ENCODE results near the gene IL3RA.
"Not testable (repeated sequence)": the region's sequence is repeated elsewhere in the genome, so short reads cannot be mapped to it uniquely, and the experiment has no call there.

Gene IL3RA

GRCh38 chrX:1330605-1331004, 6.0 kb upstream of the IL3RA start:
- DNase-seq (ENCODE audit: low read depth) = no peak

GRCh38 chrX:1332433-1332832, 4.2 kb upstream of the IL3RA start:
- DNase-seq (ENCODE audit: low read depth) = not testable (repeated sequence)

GRCh38 chrX:1334854-1335253, 1.7 kb upstream of the IL3RA start:
- no peak for DNase-seq (ENCODE audit: low read depth)

- no peak for DNase-seq (ENCODE audit: low read depth)
Observed at GRCh38 chrX:1336948-1337779, 579 bp downstream of the IL3RA start.

- no peak for DNase-seq (ENCODE audit: low read depth)
Observed at GRCh38 chrX:1341545-1342184, 5.1 kb downstream of the IL3RA start.

GRCh38 chrX:1349606-1350005, 13.0 kb downstream of the IL3RA start:
- not testable (repeated sequence) for DNase-seq (ENCODE audit: low read depth)

- DNase-seq (ENCODE audit: low read depth) = no peak
Observed at GRCh38 chrX:1351981-1352714, 15.6 kb downstream of the IL3RA start.

- DNase-seq (ENCODE audit: low read depth) = no peak
Observed at GRCh38 chrX:1354036-1355019, 17.7 kb downstream of the IL3RA start.

- DNase-seq (ENCODE audit: low read depth) = no peak
Observed at GRCh38 chrX:1355131-1356046, 18.8 kb downstream of the IL3RA start.

- DNase-seq (ENCODE audit: low read depth) = no peak
Observed at GRCh38 chrX:1357993-1358392, 21.4 kb downstream of the IL3RA start.

- DNase-seq (ENCODE audit: low read depth) = no peak
Observed at GRCh38 chrX:1358793-1359476, 22.4 kb downstream of the IL3RA start.

GRCh38 chrX:1359477-1359873, 22.9 kb downstream of the IL3RA start:
- DNase-seq (ENCODE audit: low read depth) = no peak

- DNase-seq (ENCODE audit: low read depth) = no peak
Observed at GRCh38 chrX:1360171-1360570, 23.6 kb downstream of the IL3RA start.

- DNase-seq (ENCODE audit: low read depth) = no peak
Observed at GRCh38 chrX:1361275-1361674, 24.7 kb downstream of the IL3RA start.

GRCh38 chrX:1361910-1362309, 25.3 kb downstream of the IL3RA start:
- DNase-seq (ENCODE audit: low read depth) = no peak

GRCh38 chrX:1366363-1366762, 29.8 kb downstream of the IL3RA start:
- DNase-seq (ENCODE audit: low read depth) = not testable (repeated sequence)

GRCh38 chrX:1368385-1368698, 31.8 kb downstream of the IL3RA start:
- DNase-seq (ENCODE audit: low read depth) = no peak

GRCh38 chrX:1378306-1378759, 41.7 kb downstream of the IL3RA start:
- no peak for DNase-seq (ENCODE audit: low read depth)

GRCh38 chrX:1380672-1381233, 44.2 kb downstream of the IL3RA start:
- no peak for DNase-seq (ENCODE audit: low read depth)
